ENCODE data around the gene PRXL2C. TPM values are rescaled to one million over a fixed set of nuclear protein-coding genes. Genes with fewer than 3 reads are reported as not detected.
"Not testable (repeated sequence)": the region's sequence is repeated elsewhere in the genome, so short reads cannot be mapped to it uniquely, and the experiment has no call there.

PRXL2C gene
- total RNA-seq, 1 donor from 2014 or later, result 5.4 TPM

DNA sequence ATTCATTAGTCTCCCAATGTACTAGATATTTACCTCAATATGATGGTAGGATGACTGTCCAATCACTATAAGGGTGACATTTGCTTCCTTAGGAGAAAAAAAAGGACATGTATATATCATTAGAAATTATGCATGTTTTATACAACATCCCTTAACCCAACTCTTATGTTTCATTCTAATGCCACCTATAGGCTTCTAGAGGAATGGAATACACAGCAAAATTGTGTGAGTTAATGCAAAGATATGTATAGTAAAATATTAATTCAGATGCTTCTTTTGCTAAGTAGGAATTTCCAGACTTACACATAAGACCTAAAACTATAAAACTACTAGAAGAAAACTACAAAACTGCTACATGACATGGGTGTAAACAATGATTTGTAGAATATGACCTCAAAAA is 3.5 kb downstream of the PRXL2C start:
- intact Hi-C loops (cut with micrococcal nuclease), result loop anchor here (1.0 to 10.0 kb wide), 5 partner anchors 209 to 1137 kb away; partner anchors contain the start of genes PTCH1 and TDRD7

DNA sequence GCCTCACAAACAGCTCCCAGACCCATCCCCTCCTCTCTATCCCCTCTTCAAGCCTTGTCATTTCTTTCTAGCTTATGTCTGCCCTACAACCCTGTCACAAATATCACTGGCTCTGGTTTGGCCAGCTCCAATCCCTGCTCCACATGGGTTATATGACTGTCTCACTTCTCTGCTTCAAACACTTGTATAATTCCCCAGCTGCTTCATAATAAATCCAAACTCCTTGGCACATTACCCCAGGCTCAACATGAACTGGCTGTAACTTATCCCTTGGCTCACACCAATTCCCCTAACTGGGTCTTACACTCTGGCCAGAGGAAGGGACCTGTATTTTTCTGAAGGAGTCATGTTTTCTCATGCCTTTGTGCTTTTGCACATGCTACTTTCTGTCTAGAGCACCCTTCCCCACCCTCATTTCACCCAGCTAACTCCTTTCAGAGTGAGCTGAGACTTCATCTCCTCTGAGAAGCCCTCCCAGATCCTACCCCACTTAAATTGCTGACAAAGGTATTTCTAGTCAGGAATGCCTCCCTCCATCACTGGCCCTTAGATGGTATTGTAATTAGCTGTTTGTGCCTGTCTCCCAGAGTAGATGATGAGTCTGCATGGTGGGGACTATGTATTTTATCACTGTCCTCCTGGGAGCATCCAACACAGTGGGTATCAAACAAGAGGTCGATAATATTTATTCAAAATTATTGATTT is 5.3 kb downstream of the PRXL2C start:
- intact Hi-C loops (cut with micrococcal nuclease), result loop anchor here (10.0 kb wide), 2 partner anchors 765 to 1135 kb away; partner anchors contain the start of genes PTCH1 and TDRD7

DNA sequence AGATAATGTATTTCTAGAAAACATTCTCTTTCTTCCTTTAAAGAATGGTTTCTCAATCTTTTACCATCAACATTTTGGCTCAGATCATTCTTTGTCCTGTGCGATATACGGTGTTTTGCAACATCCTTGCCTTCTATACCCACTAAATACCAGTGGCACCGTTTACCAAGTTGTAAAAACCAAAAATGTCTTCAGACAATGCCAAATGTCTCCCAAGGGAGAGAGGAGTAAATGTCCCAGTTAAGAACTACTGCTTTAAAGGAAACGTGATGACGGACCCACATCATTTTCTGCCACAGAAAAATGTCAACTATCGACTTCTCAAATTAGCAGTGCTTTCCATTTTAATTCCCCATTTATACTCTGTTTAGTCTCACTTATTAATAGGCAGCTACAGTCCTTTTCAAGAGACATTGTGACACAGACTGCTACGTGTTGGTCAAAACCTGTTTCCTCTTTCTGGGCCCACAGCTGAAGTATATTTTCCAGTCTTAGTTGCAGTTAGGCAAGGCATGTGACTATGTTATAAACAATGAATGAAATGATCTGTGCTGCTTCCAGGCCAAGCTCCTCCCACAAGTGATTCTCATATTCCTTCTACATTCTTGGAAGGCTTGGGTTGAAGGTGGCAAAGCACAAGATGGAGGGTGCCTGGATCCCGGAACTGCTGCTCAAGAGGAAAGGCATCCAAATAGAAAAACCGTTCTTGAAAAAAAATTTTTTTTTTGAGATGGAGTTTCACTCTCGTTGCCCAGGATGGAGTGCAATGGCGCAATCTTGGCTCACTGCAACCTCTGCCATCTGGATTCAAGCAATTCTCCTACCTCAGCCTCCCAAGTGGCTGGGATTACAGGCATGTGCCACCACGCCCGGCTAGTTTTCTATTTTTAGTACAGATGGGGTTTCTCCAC is 8.8 kb downstream of the PRXL2C start:
- intact Hi-C loops (cut with micrococcal nuclease), result no loop called here

DNA sequence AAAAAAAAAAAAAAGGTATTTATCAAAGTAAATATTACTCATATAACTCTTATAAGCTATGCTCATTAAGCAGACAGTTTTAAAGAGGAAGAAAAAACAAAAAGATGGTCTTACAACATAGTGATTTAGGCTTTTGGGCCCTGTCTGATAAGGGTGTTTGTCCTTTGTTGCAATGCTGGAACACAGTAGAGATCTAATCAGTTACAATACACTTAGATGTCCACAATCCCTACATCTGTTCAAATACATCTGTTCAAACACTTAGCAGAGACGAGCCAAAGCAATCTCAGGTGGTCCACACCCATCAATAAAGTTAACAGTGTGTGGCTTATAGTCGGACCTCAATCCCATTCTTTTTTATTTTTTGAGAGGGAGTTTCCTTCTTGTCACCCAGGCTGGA is 11.0 kb downstream of the PRXL2C start:
- intact Hi-C loops (cut with micrococcal nuclease), result no loop called here

DNA sequence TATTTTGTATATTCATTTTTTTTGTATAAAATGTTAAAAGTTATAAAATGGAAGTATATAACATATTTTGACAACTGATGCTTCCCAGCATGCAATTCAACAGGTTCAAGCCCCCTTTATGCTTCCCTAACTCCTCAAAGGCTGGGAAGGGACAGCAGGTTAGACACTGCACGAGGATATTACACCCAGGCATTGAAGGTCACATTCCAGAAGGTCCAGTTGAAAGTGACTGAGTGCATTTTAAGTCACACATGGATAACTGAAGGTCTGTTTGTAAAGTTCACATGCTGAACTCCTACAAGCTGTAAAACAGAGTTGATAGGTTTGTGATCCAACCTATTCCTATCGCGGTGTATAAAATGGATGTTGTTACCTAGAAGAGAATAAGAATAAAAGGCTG is 13.6 kb downstream of the PRXL2C start:
- intact Hi-C loops (cut with micrococcal nuclease), result no loop called here

DNA sequence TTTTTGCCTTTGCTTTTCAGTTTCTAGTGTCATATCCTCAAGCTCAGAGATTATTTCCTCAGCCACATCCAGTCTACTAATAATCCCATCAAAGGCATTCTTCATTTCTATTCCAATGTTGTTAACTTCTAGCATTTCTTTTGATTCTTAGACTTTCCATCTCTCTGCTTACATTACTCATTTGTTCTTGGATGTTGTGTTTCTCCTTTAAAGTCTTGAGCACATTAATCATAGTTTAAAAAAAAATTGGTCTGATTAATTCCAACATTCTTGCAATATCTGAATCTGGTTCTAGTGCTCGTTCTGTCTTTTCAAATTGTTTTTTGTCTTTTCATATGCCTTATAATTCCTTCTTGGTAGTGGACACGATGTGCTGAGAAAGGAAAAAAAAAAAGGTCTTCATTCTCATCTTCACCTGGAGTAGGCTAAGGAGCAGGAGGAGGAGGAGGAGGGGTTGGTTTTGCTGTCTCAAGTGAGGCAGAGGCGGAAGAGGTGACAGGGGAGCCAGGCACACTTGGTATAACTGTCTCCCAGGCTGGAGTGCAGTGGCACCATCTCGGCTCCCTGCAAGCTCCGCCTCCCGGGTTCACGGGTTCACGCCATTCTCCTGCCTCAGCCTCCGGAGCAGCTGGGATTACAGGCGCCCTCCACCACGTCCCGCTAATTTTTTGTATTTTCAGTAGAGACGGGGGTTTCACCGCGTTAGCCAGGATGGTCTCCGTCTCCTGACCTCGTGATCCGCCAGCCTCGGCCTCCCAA is 16.3 kb downstream of the PRXL2C start:
- intact Hi-C loops (cut with micrococcal nuclease), result no loop called here

DNA sequence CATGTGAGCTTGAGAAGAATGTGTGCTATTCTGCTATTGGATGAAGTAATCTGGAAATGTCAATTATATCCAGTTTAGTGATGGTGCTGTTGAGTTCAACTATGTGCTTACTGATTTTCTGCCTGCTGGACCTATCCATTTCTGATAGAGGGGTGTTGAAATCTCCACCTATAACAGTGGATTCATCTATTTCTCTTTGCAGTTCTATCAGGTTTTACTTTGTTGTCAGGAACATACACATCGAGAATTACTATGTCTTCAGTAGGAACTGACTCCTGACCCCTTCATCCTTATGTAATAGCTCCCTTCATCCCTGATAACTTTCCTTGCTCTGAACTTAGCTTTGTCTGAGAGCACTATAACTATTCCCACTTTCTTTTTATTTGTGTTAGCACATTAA is 18.7 kb downstream of the PRXL2C start:
- intact Hi-C loops (cut with micrococcal nuclease), result no loop called here

DNA sequence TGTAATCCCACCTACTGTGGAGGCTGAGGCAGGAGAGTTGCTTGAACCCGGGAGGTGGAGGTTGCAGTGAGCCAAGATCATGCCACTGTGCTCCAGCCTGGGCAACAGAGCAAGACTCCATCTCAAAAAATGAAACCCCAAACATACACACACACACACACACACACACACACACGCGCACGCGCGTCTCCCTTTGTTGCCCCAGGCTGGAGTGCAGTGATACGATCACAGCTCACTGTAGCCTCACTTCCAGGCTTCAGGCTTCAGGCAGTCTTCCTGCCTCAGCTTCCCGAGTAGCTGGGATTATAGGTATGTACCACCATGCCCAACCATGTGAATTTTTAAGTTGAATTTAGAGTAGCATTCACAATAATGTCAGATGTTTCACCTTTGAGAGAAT is 21.5 kb downstream of the PRXL2C start:
- intact Hi-C loops (cut with micrococcal nuclease), result not testable (repeated sequence)

DNA sequence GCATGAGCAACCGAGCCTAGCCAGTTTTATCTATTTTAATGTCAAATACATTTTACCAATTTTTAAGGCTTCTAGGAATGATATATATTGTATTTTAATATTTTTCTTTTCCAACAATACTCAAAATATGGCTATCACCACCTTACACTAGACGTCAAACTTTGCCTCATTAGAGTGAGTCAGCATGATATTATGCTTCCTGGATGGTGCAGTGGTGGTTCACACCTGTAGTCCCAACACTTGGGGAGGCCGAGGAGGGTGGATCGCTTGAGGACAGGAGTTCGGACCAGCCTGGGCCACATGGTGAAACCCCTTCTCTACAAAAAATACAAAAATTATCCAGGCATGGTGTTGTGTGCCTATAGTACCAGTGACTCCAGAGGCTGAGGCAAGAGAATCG is 28.2 kb downstream of the PRXL2C start:
- intact Hi-C loops (cut with micrococcal nuclease), result no loop called here

DNA sequence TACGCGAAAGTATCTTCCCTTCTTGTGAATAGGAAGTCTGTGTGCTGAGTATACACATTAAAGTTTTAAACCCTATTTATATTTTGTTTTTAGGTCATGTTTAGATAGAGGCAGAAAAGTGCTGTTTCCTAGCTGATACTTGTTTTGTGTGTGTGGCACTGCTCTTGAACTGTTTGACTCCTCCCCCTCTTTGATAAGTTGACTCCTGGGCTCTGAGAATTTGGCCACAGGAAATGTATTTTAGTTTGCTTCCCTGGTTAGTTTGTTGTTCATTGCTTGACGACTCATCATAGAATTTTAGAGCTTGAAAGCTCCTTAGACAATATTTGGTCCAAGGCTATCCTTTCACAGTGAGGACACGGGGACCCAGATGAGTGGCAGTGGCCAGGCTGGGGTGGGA is 33.5 kb downstream of the PRXL2C start:
- intact Hi-C loops (cut with micrococcal nuclease), result loop anchor here (2.0 kb wide), 1 partner anchor 65 kb away; no protein-coding TSS in a partner anchor

DNA sequence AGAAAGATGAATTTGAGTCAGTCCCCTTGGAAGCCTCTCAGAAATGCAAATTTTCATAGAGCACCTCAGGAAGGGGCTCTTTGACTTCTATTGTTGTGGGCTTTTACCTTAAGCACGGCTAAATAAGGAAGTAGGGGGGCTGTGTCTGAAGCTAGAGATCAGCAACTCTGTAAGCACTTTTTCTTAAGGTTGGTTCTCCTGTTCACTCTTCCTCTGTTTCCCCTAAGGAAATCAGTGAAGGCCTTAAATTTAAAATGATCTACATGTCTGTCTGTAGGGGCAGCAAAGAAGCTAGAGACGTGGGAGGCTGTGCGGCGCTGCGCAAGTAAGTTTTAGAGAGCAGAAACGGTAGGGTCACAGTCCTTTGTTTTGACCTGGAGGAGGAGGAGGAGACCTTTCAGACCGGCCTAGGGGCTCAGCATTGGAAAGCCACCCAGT is 34.3 kb downstream of the PRXL2C start:
- intact Hi-C loops (cut with micrococcal nuclease), result loop anchor here (2.0 kb wide), 1 partner anchor 66 kb away; no protein-coding TSS in a partner anchor

DNA sequence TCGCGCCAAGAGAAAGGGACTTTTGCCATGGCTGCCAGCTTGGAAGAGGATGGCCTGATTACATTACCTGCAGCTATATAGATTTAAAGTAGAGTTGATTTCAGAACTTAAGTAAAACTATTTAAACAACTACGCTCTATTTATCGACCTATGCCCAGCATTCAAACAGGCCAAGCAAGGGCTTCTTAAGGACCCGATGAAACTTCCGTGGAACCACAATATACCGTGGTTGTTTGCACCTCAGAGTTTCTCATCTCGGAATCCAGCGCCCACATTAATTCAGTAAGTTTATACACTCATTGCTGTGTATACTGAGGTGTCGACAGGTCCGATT is 35.0 kb downstream of the PRXL2C start:
- intact Hi-C loops (cut with micrococcal nuclease), result loop anchor here (2.0 kb wide), 1 partner anchor 67 kb away; no protein-coding TSS in a partner anchor

DNA sequence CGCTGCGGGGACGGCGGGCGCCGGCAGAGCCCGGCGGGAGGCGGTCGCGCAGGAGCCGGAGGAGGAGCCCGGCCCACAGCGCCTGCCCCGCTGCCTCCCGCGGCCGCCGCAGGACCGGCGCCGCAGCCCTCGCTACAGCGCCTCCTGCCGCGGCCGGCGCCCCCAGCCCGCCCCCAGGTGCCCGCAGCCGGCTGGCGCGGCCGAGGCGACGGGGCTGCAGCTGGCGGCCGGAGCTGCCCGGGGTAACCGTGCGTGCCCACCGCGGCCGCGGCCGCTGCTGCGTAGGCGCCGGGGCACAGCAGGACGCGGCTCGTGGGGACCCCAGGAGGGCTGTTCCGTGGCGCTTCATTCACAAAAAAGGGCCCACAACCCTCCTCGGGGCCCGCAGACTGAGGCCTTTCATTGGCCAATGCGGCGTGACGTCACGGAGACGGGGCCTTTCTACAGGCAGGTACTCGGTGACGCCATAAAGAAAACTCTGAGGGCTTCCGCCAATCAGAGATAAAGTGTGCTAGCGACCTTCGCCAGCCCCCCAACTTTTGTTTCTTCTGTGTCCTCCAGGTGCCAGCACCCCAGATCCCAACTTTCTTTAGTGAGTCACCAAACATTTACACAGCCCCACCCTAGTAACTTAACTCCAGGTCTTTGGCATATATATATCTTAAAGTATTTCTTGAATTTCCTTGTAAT is 35.5 kb downstream of the PRXL2C start, which contains the start of gene CDC14B:
Gene CDC14B (minus strand): TSS at position 353 of the 690 bp plus-strand sequence. CDS start 465 bp downstream, outside the sequence.
- intact Hi-C loops (cut with micrococcal nuclease), result loop anchor here (1.0 to 2.0 kb wide), 2 partner anchors 53 to 67 kb away; no protein-coding TSS in a partner anchor

DNA sequence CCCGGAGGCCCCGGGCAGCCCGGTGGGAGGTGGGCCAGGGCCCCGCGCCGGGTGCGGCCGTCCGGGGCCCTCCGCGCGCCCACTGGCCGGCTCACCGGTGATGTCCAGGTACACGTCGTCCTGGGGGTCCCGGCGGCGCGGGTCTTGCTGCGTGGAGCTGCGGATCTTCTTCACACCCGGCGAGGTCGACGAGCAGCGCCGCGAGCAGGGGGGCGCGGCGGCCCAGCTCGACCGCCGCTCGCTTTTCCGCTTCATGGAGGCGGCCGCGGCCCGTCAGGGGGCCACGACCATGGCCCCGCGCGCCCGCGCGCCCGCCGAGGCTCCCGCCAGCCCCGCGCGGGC is 36.0 kb downstream of the PRXL2C start:
- intact Hi-C loops (cut with micrococcal nuclease), result loop anchor here (1.0 kb wide), 1 partner anchor 53 kb away; no protein-coding TSS in a partner anchor

DNA sequence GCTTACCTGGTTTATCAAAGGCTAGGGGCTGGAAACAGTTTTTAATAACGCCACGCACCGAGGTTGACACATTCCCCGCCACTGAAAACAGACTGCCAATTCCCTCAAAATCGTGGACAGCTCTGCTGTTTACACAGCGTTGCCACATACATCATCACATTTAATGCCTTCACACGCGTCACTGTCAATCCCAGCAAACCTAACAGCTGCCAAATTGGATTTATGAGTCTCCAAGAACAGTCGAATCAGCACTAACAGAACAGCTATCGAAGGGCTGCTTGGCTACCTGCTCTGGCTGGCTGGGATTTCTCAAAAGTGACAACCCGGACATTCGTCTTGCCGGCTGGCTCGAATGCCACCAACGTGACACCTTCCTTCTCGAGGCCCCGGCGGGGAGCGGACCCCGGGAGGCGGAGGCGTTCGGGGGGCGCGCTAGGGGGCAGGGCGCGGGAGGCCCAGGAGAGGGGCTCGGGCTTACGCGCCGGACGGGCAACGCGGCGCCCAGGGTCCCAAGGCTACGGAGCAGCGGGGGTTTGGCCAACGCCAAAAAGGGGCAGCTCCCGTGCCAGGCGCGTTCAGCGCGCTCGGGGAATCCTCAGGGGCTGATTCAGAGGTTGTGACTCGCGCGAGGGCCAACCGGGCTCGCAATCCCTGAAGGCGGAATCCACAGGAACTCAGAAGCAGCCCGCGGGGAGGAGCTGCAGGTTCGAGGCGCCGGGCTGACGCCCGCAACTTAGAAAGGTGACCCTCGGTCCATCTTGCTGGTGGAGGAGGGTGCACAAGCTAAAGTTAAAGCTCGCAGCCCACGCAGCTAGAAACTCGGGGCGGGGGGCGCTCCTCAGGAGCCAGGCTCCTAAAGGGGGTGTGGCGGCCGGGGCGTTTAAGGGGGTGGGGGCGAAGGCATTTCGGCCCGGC is 36.7 kb downstream of the PRXL2C start:
- intact Hi-C loops (cut with micrococcal nuclease), result loop anchor here (1.0 kb wide), 1 partner anchor 52 kb away; no protein-coding TSS in a partner anchor

DNA sequence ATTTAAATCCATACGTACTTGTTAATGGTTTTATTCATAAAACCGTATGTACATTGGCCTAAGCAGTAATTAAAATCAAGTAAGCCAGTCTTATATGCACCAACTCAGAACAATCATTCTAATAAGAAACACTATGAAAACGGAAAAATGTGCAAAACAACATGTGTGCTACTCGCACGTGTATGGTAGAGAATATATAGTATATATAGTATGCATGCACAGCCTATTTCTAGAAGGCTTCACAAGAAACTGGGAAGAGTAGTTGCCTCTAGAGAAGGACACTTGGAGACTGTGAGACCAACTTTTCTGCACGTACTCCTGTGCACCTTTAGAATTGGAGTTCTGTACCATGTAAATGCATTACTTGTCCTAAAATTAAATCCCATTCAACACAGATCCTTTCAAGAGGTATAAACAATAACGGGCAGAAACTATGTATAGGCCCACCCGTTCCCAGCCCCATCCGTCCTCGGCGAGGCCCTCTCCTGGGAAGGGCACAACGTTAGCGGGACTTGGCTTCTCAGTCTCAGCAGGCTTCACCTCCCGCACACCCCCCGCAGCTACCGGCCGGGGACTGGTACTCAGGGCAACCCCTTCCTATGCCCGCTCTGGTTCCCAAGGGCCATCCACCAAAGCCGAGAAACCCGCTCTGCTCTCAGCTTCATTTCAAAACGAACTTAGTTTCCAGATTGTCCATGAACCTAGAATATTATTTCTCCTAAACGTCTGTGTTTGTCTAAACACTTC is 37.5 kb downstream of the PRXL2C start:
- intact Hi-C loops (cut with micrococcal nuclease), result no loop called here

DNA sequence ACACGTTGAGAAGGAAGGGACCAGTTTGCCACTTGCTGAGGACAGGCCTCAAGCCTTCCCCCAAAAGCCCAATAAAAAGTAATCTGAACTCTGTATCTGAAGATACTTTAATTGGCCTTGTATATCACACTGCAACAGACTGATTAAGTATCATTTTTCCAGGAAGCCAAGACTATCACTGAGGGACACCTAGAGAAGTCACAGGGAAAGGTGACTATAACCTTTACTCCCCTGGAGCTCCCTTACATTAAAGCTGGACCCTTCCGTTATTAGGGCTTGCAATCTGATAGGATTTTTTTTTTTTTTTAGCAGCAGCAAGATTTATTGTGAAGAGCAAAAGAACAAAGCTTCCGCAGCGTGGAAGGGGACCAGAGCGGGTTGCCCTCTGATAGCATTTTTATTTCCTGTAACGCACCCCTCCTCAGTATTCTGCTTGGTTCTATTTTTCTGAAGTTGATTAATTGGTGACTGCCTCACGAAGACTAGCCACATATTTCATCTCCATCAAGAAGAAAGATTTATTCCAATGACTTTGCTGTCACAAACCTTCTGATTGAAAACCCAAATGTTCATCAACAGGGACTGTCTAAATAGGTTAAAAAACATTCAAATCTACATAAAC is 38.2 kb downstream of the PRXL2C start:
- intact Hi-C loops (cut with micrococcal nuclease), result no loop called here

DNA sequence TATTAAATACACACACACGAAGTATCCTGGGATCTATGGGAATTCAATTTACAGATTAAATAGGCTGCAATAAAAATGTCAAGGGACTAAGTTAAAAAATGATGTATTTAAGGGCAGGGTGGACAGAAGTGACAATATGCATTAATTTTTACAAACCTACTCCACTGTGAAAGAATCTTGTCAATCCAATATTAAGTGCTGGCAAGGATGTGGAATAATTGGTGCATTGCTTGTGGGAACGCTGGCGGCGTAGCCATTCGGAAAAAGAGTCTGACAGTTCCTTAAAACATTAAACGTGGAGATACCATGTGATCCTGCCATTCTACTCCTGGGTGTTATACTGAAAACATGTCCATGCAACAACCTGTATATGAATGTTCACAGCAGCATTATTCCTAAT is 39.7 kb downstream of the PRXL2C start:
- intact Hi-C loops (cut with micrococcal nuclease), result no loop called here

All from T-helper 1 cell treated with Interleukin-12 subunit alpha and Interleukin-12 subunit beta and Interleukin-4 antibody, amounts not matched to agents 30 ng/mL and 1 ng/mL, for 36 hours (primary cell).